Measurements from ENCODE around the gene PTGDR. TPM values are rescaled to one million over a fixed set of nuclear protein-coding genes. Genes with fewer than 3 reads are reported as not detected.

The PTGDR gene
- total RNA-seq, 1 experiment from 2014 or later: not detected

GRCh38 chr14:52286661-52287649 is 19.5 kb downstream of the PTGDR start:
- H3K27ac ChIP-seq (ENCODE audit: low read length): no peak overlapping the region
- no peak overlapping the region for H3K9ac ChIP-seq (ENCODE audit: low read length)
- no peaks in the 10 kb centered on the region for H3K36me3 ChIP-seq (ENCODE audit: low read depth, low read length)
- DNase-seq (no peak), ATAC-seq (no peak)
- H3K9me2 ChIP-seq (replicated peaks; ENCODE audit: low read length): no peaks in the 10 kb centered on the region
- intact Hi-C loops (cut with micrococcal nuclease): no loop called here
- no peak overlapping the region for H3K4me3 ChIP-seq (ENCODE audit: low read length)
- POLR2A ChIA-PET (ENCODE audit: unreplicated experiment): no interaction called here
- CTCF ChIA-PET: interaction anchor here (0.7 kb wide), 1 partner anchor 268 kb away, joined by 3 read pairs; no protein-coding TSS in a partner anchor
- no peaks in the 10 kb centered on the region for H3F3A ChIP-seq (ENCODE audit: low read length, unreplicated experiment)
- TF ChIP-seq EZH2 (IDR thresholded peaks at IDR 0.05; ENCODE audit: low read length, unreplicated experiment) (no peak), EZH2phosphoT487 (IDR thresholded peaks at IDR 0.05; ENCODE audit: borderline replicate concordance, low read length) (no peak), CTCF (conservative IDR thresholded peaks at IDR 0.05; ENCODE audit: low read depth, low read length) (no peak)
- no peaks in the 10 kb centered on the region for H4K20me1 ChIP-seq (ENCODE audit: low read length)
- no peaks in the 10 kb centered on the region for H3K79me2 ChIP-seq (ENCODE audit: low read length)
- no peak overlapping the region for H3K4me2 ChIP-seq (ENCODE audit: low read length)
- no TSS peak for BruUV-seq (replicated peaks)
- no peak overlapping the region for H2AFZ ChIP-seq (ENCODE audit: low read length)
- H3K9me3 ChIP-seq (ENCODE audit: low read length): no peaks in the 10 kb centered on the region
- H3K4me1 ChIP-seq (ENCODE audit: insufficient read depth, low read length): no peaks in the 10 kb centered on the region
- no peaks in the 10 kb centered on the region for H3K27me3 ChIP-seq (ENCODE audit: low read length)

GRCh38 chr14:52296378-52296777 is 28.9 kb downstream of the PTGDR start:
- H3K4me3 ChIP-seq (ENCODE audit: low read length): no peak overlapping the region
- ATAC-seq (no peak), DNase-seq (no peak)
- BruUV-seq (replicated peaks): no TSS peak
- no peak overlapping the region for H2AFZ ChIP-seq (ENCODE audit: low read length)
- H3K79me2 ChIP-seq (ENCODE audit: low read length): no peaks in the 10 kb centered on the region
- H3K9ac ChIP-seq (ENCODE audit: low read length): no peak overlapping the region
- H3K4me1 ChIP-seq (ENCODE audit: insufficient read depth, low read length): no peaks in the 10 kb centered on the region
- POLR2A ChIA-PET (ENCODE audit: unreplicated experiment): no interaction called here
- intact Hi-C loops (cut with micrococcal nuclease): loop anchor here (10.0 kb wide), 1 partner anchor 258 kb away; the partner anchor contains the start of genes GPR137C and TXNDC16
- no peaks in the 10 kb centered on the region for H3K9me3 ChIP-seq (ENCODE audit: low read length)
- TF ChIP-seq EZH2phosphoT487 (IDR thresholded peaks at IDR 0.05; ENCODE audit: borderline replicate concordance, low read length) (no peak), CTCF (conservative IDR thresholded peaks at IDR 0.05; ENCODE audit: low read depth, low read length) (no peak), EZH2 (IDR thresholded peaks at IDR 0.05; ENCODE audit: low read length, unreplicated experiment) (no peak)
- H3F3A ChIP-seq (ENCODE audit: low read length, unreplicated experiment): no peaks in the 10 kb centered on the region
- H3K27me3 ChIP-seq (ENCODE audit: low read length): no peaks in the 10 kb centered on the region
- H3K4me2 ChIP-seq (ENCODE audit: low read length): no peak overlapping the region
- H3K27ac ChIP-seq (ENCODE audit: low read length): no peak overlapping the region
- no peaks in the 10 kb centered on the region for H3K9me2 ChIP-seq (replicated peaks; ENCODE audit: low read length)
- no peaks in the 10 kb centered on the region for H3K36me3 ChIP-seq (ENCODE audit: low read depth, low read length)
- CTCF ChIA-PET: no interaction called here
- no peaks in the 10 kb centered on the region for H4K20me1 ChIP-seq (ENCODE audit: low read length)

GRCh38 chr14:52298795-52299194 is 31.3 kb downstream of the PTGDR start:
- TF ChIP-seq CTCF (conservative IDR thresholded peaks at IDR 0.05; ENCODE audit: low read depth, low read length) (no peak), EZH2phosphoT487 (IDR thresholded peaks at IDR 0.05; ENCODE audit: borderline replicate concordance, low read length) (no peak), EZH2 (IDR thresholded peaks at IDR 0.05; ENCODE audit: low read length, unreplicated experiment) (no peak)
- Histone ChIP-seq H3K4me2 (ENCODE audit: low read length) (no peak overlapping the region), H3K4me1 (ENCODE audit: insufficient read depth, low read length) (no peaks in the 10 kb centered on the region), H3K36me3 (ENCODE audit: low read depth, low read length) (no peaks in the 10 kb centered on the region), H3K9ac (ENCODE audit: low read length) (no peak overlapping the region), H3K9me3 (ENCODE audit: low read length) (no peaks in the 10 kb centered on the region), H3K79me2 (ENCODE audit: low read length) (no peaks in the 10 kb centered on the region), H3K27me3 (ENCODE audit: low read length) (no peaks in the 10 kb centered on the region), H2AFZ (ENCODE audit: low read length) (no peak overlapping the region), H4K20me1 (ENCODE audit: low read length) (no peaks in the 10 kb centered on the region), H3F3A (ENCODE audit: low read length, unreplicated experiment) (no peaks in the 10 kb centered on the region), H3K27ac (ENCODE audit: low read length) (no peak overlapping the region), H3K9me2 (replicated peaks; ENCODE audit: low read length) (no peaks in the 10 kb centered on the region), H3K4me3 (ENCODE audit: low read length) (no peak overlapping the region)
- ATAC-seq (no peak), DNase-seq (no peak)
- BruUV-seq (replicated peaks): no TSS peak
- CTCF ChIA-PET: no interaction called here
- intact Hi-C loops (cut with micrococcal nuclease): loop anchor here (1.0 to 10.0 kb wide), 3 partner anchors 50 to 256 kb away; partner anchors contain the start of genes GPR137C and TXNDC16
- POLR2A ChIA-PET (ENCODE audit: unreplicated experiment): no interaction called here
